Measurements from ENCODE around the gene PMPCA.

PMPCA gene

DNA sequence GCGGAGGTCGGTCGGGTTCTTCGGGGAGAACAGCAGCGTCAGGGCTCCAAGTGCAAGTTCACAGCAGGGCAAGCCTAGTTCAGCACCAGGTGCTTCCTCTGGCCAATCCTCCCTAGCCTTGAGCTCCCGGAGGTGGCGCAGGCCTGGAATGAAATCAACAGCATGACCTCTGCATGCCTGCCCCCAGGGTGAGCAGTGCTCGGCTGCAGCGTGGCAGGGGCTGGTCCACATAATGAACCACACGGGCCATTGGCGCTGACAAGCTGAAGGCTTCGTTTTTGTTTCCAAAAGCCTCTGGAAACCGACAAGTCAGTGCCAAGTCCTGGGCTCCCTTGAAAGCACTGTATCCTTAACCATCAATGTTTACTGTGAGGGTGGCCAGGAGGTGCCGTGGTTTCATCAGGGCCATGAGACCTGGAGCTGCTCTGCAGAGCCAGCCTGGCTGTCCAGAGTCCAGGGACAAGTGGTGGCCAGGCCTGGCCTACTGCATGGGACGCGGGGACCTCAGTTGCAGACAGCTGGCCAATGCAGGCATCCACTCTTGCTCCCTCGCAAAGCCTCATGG, 31.3 kb downstream of the PMPCA start:
- TF ChIP-seq, protein P1, sequence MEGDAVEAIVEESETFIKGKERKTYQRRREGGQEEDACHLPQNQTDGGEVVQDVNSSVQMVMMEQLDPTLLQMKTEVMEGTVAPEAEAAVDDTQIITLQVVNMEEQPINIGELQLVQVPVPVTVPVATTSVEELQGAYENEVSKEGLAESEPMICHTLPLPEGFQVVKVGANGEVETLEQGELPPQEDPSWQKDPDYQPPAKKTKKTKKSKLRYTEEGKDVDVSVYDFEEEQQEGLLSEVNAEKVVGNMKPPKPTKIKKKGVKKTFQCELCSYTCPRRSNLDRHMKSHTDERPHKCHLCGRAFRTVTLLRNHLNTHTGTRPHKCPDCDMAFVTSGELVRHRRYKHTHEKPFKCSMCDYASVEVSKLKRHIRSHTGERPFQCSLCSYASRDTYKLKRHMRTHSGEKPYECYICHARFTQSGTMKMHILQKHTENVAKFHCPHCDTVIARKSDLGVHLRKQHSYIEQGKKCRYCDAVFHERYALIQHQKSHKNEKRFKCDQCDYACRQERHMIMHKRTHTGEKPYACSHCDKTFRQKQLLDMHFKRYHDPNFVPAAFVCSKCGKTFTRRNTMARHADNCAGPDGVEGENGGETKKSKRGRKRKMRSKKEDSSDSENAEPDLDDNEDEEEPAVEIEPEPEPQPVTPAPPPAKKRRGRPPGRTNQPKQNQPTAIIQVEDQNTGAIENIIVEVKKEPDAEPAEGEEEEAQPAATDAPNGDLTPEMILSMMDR (IDR thresholded peaks at IDR 0.05; ENCODE audit: insufficient read depth, low read depth, low read length, missing control alignments) = no peak

DNA sequence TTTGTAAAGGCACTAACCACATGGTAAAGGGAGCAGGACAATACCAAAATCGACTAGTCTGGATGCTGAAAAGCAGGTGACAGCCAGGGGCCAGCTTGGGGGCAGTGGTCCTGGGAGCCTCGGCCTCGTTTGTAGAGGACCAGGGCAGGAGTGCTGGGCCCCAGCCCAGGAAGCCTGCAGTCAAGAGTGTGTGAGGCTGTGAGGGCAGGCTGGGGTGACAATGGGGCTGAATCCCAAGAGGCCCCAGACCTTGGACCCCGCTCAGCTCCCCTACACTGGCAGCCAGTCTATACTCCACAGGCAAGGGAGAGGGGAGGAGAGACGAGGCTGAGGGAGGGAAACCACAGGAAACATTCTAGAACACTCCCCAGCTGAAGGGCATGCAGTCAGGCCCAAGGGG, 31.8 kb downstream of the PMPCA start:
- DNase-seq (ENCODE audit: low read depth) = no peak
- TF ChIP-seq, protein P1 (IDR thresholded peaks at IDR 0.05; ENCODE audit: insufficient read depth, low read depth, low read length, missing control alignments) = no peak
- no peak overlapping the region for H3K4me3 ChIP-seq (ENCODE audit: low read depth, low read length)

More for the DNA sequence above, 31.3 kb downstream of the PMPCA start:
- no peak for DNase-seq (ENCODE audit: low read depth)
- H3K4me3 ChIP-seq (ENCODE audit: low read depth, low read length) = no peak overlapping the region

DNA sequence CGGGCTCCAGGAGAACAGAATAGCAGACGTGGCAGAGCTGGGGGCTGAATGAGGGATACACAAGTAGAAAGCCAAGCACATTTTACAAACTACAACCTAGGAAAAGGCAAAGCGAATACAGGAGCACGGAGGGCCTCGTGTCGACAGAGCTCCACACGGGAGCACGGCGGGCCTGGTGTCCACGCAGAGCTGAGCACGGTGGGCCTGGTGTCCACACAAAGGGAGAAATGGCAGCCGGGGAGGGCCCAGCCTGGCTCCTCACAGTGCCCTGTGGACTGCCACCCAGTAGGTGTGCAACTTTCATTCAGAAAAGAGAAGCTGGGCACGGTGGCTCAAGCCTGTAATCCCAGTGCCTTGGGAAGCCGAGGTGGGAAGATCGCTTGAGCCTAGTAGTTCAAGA, 32.6 kb downstream of the PMPCA start:
- TF ChIP-seq, protein P1 (IDR thresholded peaks at IDR 0.05; ENCODE audit: insufficient read depth, low read depth, low read length, missing control alignments) = no peak
- no peak for DNase-seq (ENCODE audit: low read depth)
- H3K4me3 ChIP-seq (ENCODE audit: low read depth, low read length) = no peak overlapping the region

DNA sequence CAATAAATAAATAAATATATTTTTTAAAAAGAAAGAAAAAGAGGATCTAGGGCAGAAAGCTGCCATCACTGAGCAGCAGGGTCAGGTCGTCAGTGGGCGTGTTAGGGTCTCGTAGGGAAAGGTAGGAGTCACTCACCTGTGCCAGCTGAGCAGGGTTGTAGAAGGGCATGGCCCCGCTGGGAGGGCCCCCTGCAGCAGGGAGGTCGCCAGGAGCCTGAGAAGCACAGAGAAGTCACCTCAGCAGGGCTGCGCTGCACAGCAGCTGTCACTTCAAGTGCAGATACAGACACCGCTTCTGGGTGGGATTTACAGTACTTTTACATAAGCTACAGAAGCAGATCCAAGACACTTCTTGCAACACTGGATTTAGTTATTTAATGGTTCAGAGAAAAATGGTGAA, 33.2 kb downstream of the PMPCA start:
- no peak for DNase-seq (ENCODE audit: low read depth)
- TF ChIP-seq, protein P1 (IDR thresholded peaks at IDR 0.05; ENCODE audit: insufficient read depth, low read depth, low read length, missing control alignments) = no peak
- no peak overlapping the region for H3K4me3 ChIP-seq (ENCODE audit: low read depth, low read length)

DNA sequence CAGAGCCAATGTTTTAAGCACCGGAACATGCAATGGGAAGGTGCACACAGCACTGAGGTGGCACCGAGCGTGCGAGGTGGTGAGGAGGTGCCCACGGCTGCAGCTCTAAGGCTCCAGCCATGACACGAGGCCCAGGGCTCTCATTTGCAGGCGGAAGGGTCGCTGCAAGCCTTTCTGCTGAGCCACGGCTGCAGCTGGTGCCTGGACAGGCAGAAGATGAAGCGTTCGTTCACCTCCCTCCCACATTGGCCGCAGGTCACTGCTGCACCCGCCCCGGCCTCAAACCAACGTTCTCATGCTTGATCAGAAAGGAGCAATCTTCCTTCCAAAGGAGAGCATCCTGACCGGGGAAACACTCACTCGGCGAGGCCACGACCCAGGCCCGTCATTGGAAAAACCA, 33.6 kb downstream of the PMPCA start:
- H3K4me3 ChIP-seq (ENCODE audit: low read depth, low read length) = no peak overlapping the region
- TF ChIP-seq, protein P1 (IDR thresholded peaks at IDR 0.05; ENCODE audit: insufficient read depth, low read depth, low read length, missing control alignments) = no peak
- DNase-seq (ENCODE audit: low read depth) = no peak

DNA sequence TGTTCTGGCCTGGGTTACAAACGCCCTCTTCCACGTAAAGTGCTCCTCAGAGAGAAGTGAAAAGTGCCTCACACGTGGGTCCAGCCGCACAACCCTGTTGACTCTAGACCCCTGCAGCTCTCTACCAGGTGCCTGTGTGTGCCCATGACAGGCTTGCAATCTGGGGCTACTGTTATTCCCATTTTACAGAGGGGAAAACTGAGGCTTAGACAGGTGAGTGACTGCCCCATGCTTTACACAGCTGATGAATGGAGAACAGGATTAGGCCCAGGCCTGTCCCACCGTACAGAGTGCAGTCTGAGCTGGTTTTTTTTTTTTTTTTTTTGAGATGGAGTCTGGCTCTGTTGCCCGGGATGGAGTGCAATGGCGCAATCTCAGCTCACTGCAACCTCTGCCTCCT, 35.3 kb downstream of the PMPCA start:
- TF ChIP-seq, protein P1 (IDR thresholded peaks at IDR 0.05; ENCODE audit: insufficient read depth, low read depth, low read length, missing control alignments) = no peak
- H3K4me3 ChIP-seq (ENCODE audit: low read depth, low read length) = no peak overlapping the region
- DNase-seq (ENCODE audit: low read depth) = no peak

DNA sequence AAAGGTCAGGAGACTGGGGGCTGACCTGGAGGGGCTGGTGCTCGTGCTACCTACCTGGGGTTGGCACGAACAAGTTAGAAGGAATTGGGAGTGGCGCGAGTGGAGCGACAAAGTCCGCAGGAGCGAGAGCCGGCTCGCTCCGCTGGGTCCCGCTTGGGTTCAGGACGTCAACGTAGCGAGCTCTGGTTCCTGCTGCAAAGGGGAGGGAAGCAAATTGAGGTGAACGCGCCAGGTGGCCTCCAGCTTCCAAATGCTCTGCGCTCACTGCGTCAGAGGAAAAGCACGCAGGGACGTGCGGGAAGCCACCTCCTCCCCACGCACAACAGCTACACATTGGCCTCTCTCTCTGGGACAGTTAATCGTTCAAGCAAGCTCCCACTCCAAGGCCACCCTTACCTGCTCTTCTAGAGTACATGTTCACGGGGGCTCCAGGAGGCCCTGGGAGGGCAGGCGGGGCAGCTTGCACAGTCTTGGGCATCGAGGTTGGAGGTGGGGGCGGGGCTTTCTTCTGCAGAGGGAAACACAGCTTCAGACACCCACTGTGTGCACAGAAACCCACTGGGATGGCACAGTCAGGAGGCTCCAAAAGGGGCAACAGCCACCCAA, 36.8 kb downstream of the PMPCA start:
- TF ChIP-seq, protein P1 (IDR thresholded peaks at IDR 0.05; ENCODE audit: insufficient read depth, low read depth, low read length, missing control alignments) = no peak
- DNase-seq (ENCODE audit: low read depth) = no peak

More for the DNA sequence above, 36.8 kb downstream of the PMPCA start:
- H3K4me3 ChIP-seq (ENCODE audit: low read depth, low read length) = no peak overlapping the region
